Neuron (in vitro differentiated cells): ENCODE measurements around the gene FOXO3.

Experiments
- H2AFZ ChIP-seq: one replicate; pipeline ENCODE4 v1.6.1; 2013; ENCODE audit warnings: low read depth, mild to moderate bottlenecking, inconsistent platforms, low read length, moderate library complexity
- H3K27me3 ChIP-seq: one replicate; pipeline ENCODE4 v1.6.1; 2013; ENCODE audit warnings: low read length; ENCODE audit not compliant: insufficient read depth
- H3K36me3 ChIP-seq: one replicate; pipeline ENCODE4 v1.6.1; 2013; ENCODE audit warnings: low read length; ENCODE audit not compliant: insufficient read depth
- H3K4me1 ChIP-seq: one replicate; pipeline ENCODE4 v1.6.1; 2013; ENCODE audit warnings: low read length; ENCODE audit not compliant: insufficient read depth
- H3K4me3 ChIP-seq: 2 replicates; pipeline ENCODE4 v1.5.1; 2013; ENCODE audit warnings: mild to moderate bottlenecking, low read length, moderate library complexity
- H3K9me3 ChIP-seq: one replicate; pipeline ENCODE4 v1.6.1; 2013; ENCODE audit warnings: low read length

FOXO3 gene

DNA sequence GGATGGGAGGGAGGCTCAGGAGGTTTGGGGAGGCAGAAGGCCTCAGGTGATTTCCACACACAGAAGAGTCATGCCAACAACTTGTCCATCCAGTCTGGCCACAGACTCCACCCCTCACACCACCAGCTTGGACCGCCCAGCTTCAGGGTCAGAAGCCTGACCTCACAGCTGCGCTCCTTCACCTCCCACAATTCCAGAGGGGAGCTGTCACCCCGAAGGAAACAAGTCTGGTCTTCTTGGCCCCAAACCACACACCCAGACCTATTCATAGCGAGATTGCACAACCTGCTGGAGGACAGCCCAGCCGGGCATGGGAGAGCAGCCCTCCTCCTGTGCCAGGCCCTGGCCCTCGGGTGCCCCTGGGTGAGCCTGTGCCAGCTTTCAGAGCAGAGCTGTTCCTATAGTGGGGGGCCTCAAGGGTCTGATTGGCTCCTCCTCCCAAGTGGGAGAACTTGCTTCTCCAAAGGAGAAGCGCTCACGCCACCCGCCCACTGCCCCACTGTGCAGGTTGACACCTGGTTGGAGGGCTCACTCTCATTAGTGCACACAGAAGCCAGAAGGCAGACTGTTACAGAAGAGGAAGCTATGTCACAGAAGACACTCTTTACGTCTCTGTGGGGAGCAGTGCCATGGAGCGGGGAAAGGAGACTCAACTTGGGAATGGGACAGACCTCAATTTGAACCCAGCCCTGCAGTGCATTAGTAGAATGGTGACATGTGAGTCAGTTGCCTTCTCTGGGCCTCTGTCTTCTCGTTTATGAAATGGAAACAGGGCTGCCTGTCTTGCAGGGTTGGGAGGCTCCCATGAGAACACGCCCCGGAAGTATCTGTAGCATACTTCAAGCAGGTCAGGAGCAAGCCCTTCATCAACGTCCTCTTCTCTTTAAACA lies 128.8 kb downstream of the FOXO3 start:
- H3K9me3 ChIP-seq: no peaks in the 10 kb centered on the region
- no peak overlapping the region for H2AFZ ChIP-seq
- H3K27me3 ChIP-seq: no peaks in the 10 kb centered on the region
- H3K4me1 ChIP-seq: no peaks in the 10 kb centered on the region
- H3K4me3 ChIP-seq: no peak overlapping the region
- H3K36me3 ChIP-seq: no peaks in the 10 kb centered on the region

DNA sequence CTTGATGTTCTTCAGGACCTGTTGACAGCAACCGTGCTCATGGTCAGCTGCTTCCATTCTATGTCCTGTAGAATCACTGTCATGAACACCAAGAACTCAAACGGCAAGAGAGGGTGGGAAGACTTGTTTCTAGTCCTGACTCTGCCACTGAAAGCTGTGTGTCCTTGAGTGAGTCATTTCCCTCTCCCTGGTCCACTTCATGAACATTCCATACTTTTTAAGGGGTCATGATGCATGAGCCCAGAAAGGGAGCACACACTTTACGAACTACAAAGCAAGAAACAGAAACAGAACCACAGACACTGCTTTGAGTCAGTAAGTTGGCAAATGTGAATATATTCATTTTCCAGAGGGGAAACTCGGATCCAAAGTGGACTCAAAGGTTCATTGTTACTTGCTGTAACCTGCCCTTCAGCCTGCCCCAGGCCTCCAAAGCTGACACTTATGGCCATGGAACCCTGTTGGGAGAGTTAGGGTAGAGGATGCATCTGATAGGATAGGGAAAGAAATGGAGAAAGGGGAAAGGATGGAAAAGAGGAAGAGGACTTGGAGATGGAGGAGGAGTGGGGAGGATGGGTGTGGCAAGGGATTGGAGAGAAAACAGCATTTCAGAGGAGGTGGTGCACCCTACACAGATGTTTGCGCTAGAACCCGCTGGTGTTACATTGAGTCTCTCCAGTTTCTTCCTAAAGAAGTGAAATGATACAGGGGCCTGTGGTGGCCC lies 129.8 kb downstream of the FOXO3 start:
- no peak overlapping the region for H3K4me3 ChIP-seq
- H3K9me3 ChIP-seq: no peaks in the 10 kb centered on the region
- H3K36me3 ChIP-seq: no peaks in the 10 kb centered on the region
- no peak overlapping the region for H2AFZ ChIP-seq
- no peaks in the 10 kb centered on the region for H3K4me1 ChIP-seq
- no peaks in the 10 kb centered on the region for H3K27me3 ChIP-seq

DNA sequence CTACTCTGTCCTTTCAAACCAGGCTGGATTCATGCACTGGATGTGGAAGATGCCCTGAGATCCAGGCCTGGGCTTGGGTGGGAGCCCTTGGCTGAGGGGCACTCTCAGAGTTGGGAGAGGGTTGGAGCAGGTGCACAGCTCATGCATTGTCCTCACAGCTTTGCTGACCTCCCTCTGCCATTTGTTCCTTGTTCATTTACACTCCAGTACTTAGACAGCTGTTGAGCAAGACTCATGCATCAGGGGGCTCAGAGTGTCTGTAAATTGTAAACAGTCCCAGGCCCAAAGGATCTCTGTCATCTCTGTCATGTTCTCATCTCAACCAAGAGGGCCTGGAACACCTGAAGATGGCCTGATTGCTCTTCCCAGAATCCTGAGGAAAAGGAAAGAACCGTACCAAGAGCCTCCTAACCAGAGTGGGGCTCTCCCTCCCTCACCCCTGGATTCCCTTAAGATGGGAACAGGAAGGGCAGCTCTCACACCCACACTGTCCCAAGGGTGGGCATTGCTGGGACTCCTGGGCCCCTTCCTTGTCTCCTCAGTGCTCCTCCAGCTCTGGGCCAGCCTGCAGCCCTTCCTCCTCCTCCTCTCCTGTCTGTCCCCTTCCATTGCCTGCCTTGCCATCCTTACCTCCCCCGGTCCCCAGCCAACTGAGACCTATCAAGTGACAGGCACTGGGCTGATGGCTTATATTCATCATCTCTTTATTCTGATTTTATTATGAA lies 132.9 kb downstream of the FOXO3 start:
- H2AFZ ChIP-seq: no peak overlapping the region
- H3K4me1 ChIP-seq: no peaks in the 10 kb centered on the region
- H3K4me3 ChIP-seq: no peak overlapping the region
- H3K9me3 ChIP-seq: no peaks in the 10 kb centered on the region
- no peaks in the 10 kb centered on the region for H3K36me3 ChIP-seq
- H3K27me3 ChIP-seq: no peaks in the 10 kb centered on the region

DNA sequence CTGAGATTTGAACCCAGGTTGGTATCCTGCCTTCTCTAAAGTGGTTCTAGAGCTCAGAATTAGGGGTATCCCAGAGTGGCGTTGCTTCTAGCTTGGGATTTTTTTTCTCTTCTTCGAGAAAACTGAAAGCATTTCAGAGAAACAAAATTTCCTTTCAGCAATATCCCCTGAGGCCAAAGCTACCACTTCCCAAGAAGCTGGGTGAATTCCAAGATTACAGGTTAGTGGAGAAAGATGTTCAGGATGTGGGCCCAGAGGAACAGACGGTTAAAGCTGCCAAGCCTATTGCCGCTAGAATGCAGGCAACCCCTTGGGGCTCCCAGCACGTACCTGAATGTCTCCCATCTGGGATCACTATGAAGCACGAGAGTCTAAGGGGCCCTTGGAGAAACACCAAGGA lies 134.1 kb downstream of the FOXO3 start:
- H3K27me3 ChIP-seq: no peaks in the 10 kb centered on the region
- no peak overlapping the region for H3K4me3 ChIP-seq
- H2AFZ ChIP-seq: no peak overlapping the region
- H3K36me3 ChIP-seq: no peaks in the 10 kb centered on the region
- H3K4me1 ChIP-seq: no peaks in the 10 kb centered on the region
- no peaks in the 10 kb centered on the region for H3K9me3 ChIP-seq

DNA sequence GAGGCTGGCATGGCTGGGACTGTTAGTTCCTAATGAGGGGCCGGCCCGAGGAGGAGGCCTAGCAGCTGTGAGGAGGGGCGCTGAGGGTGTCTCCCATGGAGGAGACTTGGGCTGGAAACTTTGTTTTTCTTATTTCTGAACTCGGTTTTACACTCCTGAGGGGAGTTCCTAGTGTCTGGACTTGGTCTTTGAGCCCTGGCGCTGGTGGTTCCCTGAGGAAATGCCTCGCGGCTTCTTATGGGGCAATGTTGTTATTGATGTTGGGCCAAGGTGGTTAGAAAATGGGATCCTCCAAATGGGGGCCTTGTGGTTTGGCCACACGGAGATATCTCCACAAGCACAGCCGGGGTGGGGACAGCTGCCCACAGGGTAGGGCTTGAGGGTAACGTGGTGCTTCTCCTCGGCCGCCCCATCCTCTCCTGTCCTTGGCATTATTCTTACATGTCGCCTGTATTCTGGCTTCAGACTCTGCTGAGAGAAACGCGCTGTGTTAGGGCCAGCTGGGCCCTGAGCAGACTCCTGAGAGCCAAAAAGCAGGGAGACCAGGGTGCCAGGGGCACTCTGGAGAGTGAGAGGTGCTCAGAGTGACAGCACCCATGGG lies 136.9 kb downstream of the FOXO3 start:
- Histone ChIP-seq H2AFZ (no peak overlapping the region), H3K36me3 (no peaks in the 10 kb centered on the region), H3K4me3 (no peak overlapping the region), H3K27me3 (no peaks in the 10 kb centered on the region), H3K4me1 (no peaks in the 10 kb centered on the region), H3K9me3 (peaks cover 7% of the 10 kb centered on the region)

DNA sequence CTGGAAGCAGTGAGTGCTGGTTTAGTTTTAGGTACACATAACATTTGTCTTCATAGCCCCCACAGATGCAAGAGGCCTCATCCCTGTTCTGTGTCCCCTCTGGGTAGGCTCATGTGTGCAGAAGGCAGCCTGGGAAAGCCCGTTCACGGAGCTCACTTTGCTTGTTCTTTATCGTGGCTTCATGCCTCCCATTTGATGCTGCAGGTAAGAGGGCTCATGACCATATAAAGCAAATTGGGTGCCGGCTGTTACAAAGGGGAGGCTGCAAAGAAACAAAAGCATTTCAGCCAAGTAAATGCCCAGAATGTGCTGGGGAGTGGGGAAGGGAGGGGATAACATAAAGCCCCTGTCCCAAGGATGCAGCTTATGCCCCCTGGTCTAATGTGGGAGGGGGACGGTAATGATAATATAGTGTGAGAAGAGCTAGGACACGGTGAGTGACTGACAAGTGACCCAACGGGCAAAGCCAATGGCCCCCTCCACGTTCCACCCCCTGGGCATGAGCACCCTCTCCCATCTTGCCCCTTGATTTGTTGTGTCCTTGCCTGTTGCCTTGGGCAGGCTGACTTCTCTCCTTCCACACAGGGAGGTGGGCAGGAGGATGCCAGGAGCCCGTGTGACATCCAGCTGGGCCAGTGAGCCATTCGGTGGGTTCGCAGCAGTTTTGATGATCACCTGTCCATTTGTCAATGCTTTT lies 138.0 kb downstream of the FOXO3 start:
- Histone ChIP-seq H2AFZ (no peak overlapping the region), H3K4me1 (no peaks in the 10 kb centered on the region), H3K27me3 (no peaks in the 10 kb centered on the region), H3K9me3 (peaks cover 7% of the 10 kb centered on the region), H3K36me3 (no peaks in the 10 kb centered on the region), H3K4me3 (no peak overlapping the region)

DNA sequence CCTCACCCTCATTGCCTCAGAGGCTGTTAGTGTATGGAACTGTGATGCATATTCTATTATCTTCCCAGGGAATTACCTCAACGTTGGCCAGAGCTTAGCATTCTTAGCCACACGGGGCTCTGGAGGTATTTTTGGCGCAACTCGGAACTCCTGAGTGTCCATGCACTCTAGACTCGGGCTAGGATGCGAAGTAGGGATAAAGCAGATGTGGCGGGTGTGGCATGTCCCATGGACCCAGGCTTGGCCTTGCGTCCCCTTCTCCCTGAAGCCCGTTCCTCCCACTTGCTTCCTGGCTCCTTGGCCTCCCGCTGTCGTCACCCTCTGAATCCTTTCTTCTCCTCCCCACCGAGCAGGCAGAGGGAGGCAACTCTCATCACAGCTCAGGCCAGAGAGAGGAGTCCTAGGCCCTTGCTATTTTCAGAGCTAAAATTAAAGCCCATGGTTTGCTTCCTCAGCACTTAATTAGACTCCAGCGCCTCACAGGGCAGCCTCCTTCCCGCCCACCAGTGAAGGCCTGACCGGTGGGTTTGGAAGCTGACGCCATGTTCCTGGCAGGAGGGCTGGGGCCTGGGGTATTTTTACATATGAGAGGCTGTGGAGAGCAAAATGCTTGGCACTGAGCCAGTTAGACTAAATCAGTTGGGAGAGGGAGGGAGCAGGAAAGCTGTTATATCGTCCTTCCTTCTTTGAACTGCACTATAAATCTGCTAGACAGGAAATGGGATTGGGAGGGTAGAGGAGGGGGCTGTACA lies 138.7 kb downstream of the FOXO3 start:
- Histone ChIP-seq H3K9me3 (peaks cover 7% of the 10 kb centered on the region), H3K4me3 (no peak overlapping the region), H3K36me3 (no peaks in the 10 kb centered on the region), H3K27me3 (no peaks in the 10 kb centered on the region), H3K4me1 (no peaks in the 10 kb centered on the region), H2AFZ (no peak overlapping the region)

DNA sequence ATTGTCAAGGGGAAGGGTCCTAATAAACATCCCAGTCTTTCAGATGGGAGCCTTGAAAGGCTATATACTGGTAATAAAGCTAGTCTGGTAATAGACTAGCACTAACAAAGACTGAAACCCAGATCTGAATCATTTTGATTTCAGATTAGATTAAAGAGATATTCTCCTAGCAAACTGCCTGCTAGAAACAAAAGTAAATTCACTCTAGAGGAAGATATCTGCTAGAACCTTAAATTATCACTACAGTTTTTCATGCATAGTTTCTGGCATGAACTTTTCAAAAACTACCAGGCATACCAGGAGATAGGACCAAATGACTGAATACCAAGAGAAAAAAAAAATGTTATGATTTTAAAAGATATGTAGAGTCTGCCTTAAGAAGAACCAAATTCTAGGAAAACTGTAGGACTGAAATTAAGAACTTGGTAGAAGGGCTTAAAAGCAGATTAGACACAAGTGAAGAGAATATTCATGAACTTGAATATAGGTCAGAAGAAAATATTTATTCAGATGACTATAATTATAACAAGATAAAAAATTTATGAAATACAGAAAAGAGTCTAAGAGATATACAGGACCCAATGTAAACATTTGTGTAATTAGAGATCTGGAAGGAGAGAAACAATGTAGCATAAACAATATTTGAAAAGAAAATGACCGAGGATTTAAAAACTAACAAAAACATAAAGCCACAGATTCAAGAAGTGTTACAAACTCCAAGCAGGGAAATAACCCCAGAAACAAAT lies 141.6 kb downstream of the FOXO3 start:
- no peaks in the 10 kb centered on the region for H3K36me3 ChIP-seq
- H3K9me3 ChIP-seq: peaks cover 7% of the 10 kb centered on the region
- no peaks in the 10 kb centered on the region for H3K27me3 ChIP-seq
- no peak overlapping the region for H3K4me3 ChIP-seq
- H2AFZ ChIP-seq: no peak overlapping the region
- no peaks in the 10 kb centered on the region for H3K4me1 ChIP-seq

DNA sequence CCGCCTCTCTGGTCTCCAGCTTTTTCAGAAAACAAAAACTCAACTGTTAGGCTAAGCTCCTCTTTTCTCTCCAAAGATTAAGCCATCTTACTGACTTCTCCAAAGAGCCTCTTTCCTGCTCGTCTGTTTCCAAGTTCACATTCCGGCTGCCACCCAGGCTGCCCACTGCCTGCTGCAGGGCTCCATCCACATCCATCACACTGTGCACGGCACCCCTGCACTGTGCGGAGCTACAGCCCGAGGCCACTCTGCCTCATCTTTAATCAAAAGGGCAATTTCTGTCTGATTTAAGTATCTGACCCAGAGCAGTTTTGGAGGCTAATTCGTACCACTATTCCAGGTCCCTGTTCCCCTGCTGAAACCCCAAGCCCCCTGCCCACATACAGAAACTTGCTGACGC lies 145.9 kb downstream of the FOXO3 start:
- Histone ChIP-seq H2AFZ (no peak overlapping the region), H3K36me3 (no peaks in the 10 kb centered on the region), H3K27me3 (peaks cover 3% of the 10 kb centered on the region), H3K9me3 (peaks cover 2% of the 10 kb centered on the region), H3K4me3 (no peak overlapping the region), H3K4me1 (no peaks in the 10 kb centered on the region)

DNA sequence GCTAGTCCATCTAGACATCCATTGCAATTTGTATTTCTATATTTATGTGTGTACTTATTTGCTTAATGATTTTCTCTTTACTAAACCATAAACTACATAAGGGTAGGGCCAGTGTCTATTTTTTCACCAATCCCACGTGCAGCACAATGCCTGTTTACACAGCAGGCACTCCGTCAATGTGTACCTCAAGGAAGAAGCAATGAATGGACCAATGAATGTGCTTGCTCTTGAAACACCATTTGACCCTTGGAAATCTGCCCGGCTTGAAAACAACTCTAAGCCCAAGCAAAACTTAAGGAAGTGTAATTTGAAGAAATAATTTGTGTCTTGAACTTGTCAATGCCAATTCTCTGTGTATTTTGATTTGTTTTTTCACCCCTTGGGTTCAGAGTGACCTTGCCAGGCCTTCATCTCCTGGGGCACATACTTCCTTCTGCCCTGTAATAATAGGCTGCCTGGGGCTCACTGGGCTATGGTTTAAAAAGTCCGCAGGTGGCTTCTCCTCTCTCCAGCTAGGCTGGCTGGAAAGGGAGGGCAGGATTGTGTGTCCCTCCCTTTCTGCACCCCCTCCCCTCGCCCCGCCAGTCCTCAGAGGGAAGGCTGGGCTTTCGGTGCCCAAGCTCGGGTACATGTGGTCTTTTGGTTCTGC lies 146.7 kb downstream of the FOXO3 start:
- no peak overlapping the region for H3K4me3 ChIP-seq
- H2AFZ ChIP-seq: no peak overlapping the region
- no peaks in the 10 kb centered on the region for H3K36me3 ChIP-seq
- H3K9me3 ChIP-seq: no peaks in the 10 kb centered on the region
- no peaks in the 10 kb centered on the region for H3K4me1 ChIP-seq
- H3K27me3 ChIP-seq: peaks cover 3% of the 10 kb centered on the region

DNA sequence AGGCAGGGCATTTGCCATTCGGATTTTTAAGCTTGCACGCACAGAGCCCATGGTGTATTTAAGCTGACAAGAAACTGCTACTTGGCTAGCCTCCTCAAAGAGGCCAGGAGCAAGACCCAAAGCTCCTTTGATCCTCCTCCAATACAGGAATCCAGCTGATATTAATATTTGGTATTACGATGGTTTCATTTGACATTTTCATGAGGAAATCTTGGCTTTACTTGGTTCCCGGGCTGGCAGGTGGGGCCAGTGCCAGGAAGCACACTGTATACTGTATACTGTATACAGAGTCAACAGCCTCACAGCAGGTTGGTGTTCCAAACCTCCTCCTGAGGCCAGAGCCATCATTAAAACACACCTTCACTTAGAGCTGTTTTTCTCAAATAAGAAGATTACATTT lies 149.3 kb downstream of the FOXO3 start:
- Histone ChIP-seq H3K36me3 (no peaks in the 10 kb centered on the region), H3K27me3 (peaks cover 7% of the 10 kb centered on the region), H3K9me3 (no peaks in the 10 kb centered on the region), H2AFZ (no peak overlapping the region), H3K4me3 (no peak overlapping the region), H3K4me1 (no peaks in the 10 kb centered on the region)
